T1000 (cell line): ENCODE measurements around the gene TAAR6.
"Not testable (repeated sequence)": the region's sequence is repeated elsewhere in the genome, so short reads cannot be mapped to it uniquely, and the experiment has no call there.

ENCODE experiments used
- DNase-seq: peaks from one replicate; lab custom pipeline; 2025; ENCODE audit warnings: mixed read lengths; lab: John Stamatoyannopoulos, UW

TAAR6 gene

GRCh38 chr6:132570221-132570777, at the start of gene TAAR6:
TSS of gene TAAR6 (plus strand) at chr6:132570322. CDS start at chr6:132570322, 0 bp downstream.
- DNase-seq, result no peak

GRCh38 chr6:132520953-132521352, 49.2 kb upstream of the TAAR6 start:
- no peak for DNase-seq

GRCh38 chr6:132524646-132525045, 45.5 kb upstream of the TAAR6 start:
- DNase-seq, result no peak

GRCh38 chr6:132525866-132526265, 44.3 kb upstream of the TAAR6 start:
- DNase-seq, result no peak

GRCh38 chr6:132526461-132526860, 43.7 kb upstream of the TAAR6 start:
- DNase-seq, result no peak

- DNase-seq, result peak; percentile 41
These were observed 42.3 kb upstream of the TAAR6 start for GRCh38 chr6:132527791-132528190.

- DNase-seq, result peak; percentile 19
These were observed 39.7 kb upstream of the TAAR6 start for GRCh38 chr6:132530293-132530974.

GRCh38 chr6:132534546-132534945, 35.6 kb upstream of the TAAR6 start:
- not testable (repeated sequence) for DNase-seq

GRCh38 chr6:132537145-132537544, 33.0 kb upstream of the TAAR6 start:
- DNase-seq, result no peak

GRCh38 chr6:132537977-132538376, 32.1 kb upstream of the TAAR6 start, which contains the start of gene TAAR9:
TSS of gene TAAR9 (plus strand) at chr6:132538277. CDS start at chr6:132538290, 13 bp downstream.
- no peak for DNase-seq

GRCh38 chr6:132544826-132545225, 25.3 kb upstream of the TAAR6 start:
- DNase-seq, result no peak

GRCh38 chr6:132548746-132549463, 21.2 kb upstream of the TAAR6 start:
- no peak for DNase-seq

- no peak for DNase-seq
These were observed 18.9 kb upstream of the TAAR6 start for GRCh38 chr6:132551214-132551613.

- no peak for DNase-seq
These were observed 17.8 kb upstream of the TAAR6 start, which contains the start of gene TAAR8 for GRCh38 chr6:132552372-132552771. TSS of gene TAAR8 (plus strand) at chr6:132552672. CDS start at chr6:132552693, 21 bp downstream.

GRCh38 chr6:132560087-132560486, 10.0 kb upstream of the TAAR6 start:
- not testable (repeated sequence) for DNase-seq

GRCh38 chr6:132566404-132566803, 3.7 kb upstream of the TAAR6 start:
- no peak for DNase-seq

- DNase-seq, result no peak
These were observed 2.6 kb upstream of the TAAR6 start for GRCh38 chr6:132567566-132567965.

GRCh38 chr6:132568611-132569010, 1.5 kb upstream of the TAAR6 start:
- no peak for DNase-seq

- no peak for DNase-seq
These were observed 952 bp upstream of the TAAR6 start for GRCh38 chr6:132569170-132569569.

- DNase-seq, result no peak
These were observed 1.7 kb downstream of the TAAR6 start for GRCh38 chr6:132571774-132572173.

GRCh38 chr6:132584698-132585097, 14.6 kb downstream of the TAAR6 start:
- no peak for DNase-seq

- DNase-seq, result no peak
These were observed 17.3 kb downstream of the TAAR6 start for GRCh38 chr6:132587424-132587823.

GRCh38 chr6:132589454-132589853, 19.3 kb downstream of the TAAR6 start, which contains the start of gene TAAR5:
TSS of gene TAAR5 (minus strand) at chr6:132589741. CDS start at chr6:132589686, 55 bp downstream.
- no peak for DNase-seq
